GM12891 (cell line): ENCODE data around the gene SLCO1B1.

Source experiments
- PAX5 ChIP-seq: IDR thresholded peaks from 2 replicates; pipeline ENCODE4 v1.6.1; 2011; ENCODE audit warnings: low read length, moderate library complexity, mild to moderate bottlenecking; ENCODE audit not compliant: insufficient read depth, severe bottlenecking
- POLR2A ChIP-seq: IDR thresholded peaks from 2 replicates; pipeline ENCODE4 v1.6.1; 2011; ENCODE audit warnings: low read depth, low read length, control low read depth
- POLR2AphosphoS5 ChIP-seq: IDR thresholded peaks from 2 replicates; pipeline ENCODE4 v1.6.1; 2011; ENCODE audit warnings: low read depth, low read length, control low read depth
- POU2F2 ChIP-seq: IDR thresholded peaks from 2 replicates; pipeline ENCODE4 v1.6.1; 2011; ENCODE audit warnings: low read depth, mild to moderate bottlenecking, control low read depth, low read length, moderate library complexity
- SPI1 ChIP-seq: IDR thresholded peaks from 2 replicates; pipeline ENCODE4 v1.6.1; 2011; ENCODE audit warnings: low read depth, low read length, control low read depth
- TAF1 ChIP-seq: IDR thresholded peaks from 2 replicates; pipeline ENCODE4 v1.6.1; 2011; ENCODE audit warnings: low read depth, low read length, control low read depth

DNA sequence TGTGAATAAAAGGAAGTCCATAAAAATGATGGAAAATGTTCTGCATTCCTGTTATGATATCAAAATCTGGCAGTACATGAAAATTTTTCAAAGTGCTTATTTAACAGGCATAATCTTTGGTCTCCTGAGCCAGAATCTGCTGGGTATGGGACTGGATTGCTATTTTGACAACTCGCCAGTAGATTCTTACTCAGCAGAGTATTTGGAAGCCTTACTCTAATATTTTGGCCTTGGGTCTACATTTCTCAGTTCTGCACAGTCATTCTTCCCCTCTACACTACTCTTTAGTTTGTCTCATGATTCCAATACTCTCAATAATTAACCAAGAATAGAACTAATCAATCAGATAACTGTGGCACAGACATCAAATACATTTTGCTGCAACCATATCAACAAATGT, 1.1 kb upstream of the SLCO1B1 start:
- TF ChIP-seq POLR2A (no peak), POLR2AphosphoS5 (no peak), SPI1 (no peak), TAF1 (no peak), PAX5 (no peak), POU2F2 (no peak)
